Midbrain (tissue), 1 donor: ENCODE results near the gene CD300LD.

Experiments used
- DNase-seq: peaks from one replicate; lab custom pipeline; 2025; lab: John Stamatoyannopoulos, UW

The CD300LD gene

DNA sequence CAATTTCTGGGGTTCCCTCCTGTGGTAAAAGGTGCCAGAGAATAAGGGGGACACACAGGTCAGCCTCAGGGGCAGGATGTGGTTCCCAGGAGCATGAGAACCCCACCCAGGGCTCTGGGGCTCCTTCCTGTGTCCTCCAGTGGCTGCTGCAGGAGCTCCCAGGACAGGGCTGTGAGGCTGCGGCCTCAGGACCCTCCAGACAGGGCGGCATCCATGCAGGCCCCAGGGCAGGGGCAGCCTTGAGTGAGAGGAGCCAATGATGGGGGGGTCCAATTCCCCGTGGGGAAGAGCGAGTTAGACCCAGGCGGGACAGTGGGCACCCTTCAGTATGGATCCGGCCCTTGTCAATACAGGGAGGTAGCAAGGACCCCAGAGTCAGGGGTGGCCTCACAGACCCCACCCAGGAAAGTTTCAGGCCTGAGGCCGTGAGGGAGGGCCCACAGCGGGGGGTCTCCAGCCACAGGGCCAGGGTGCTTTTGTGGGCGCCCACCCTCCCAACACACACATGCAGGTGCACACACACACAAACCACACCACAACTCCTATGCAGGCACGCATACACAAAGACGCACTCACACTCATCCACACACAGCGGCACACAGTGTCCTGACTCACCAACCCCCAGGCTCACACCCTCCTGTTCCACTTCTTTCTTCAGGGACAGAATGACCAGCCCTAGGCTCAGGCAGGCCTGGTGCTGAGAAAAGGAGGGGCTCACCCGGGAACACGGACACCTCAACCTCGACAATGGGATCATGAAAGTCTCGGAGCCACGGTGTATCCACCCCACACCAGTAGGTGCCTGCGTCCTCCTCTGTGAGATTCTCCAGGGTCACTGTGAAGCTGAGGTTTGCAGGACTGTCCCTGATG lies 48.0 kb downstream of the CD300LD start:
- DNase-seq = no peak

DNA sequence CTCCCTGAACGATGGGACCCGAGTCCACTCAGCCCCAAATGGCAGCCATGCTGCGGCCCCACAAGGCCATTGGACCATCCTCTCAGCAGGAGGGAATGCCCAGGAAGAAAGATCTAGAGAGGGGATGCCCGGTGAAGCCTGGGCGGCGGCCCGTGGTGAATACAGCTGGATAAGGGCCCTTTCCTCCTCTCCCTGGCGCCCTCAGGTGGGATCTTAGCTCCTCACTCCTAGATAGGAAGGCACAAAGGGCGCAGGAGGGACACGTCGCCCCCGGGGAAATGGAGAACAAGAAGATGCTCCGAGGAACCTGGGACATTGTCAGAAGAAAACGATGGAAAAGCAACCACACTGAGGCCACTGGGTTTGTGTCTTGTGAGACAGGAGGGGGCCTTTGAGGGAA lies 48.7 kb downstream of the CD300LD start:
- DNase-seq = no peak

DNA sequence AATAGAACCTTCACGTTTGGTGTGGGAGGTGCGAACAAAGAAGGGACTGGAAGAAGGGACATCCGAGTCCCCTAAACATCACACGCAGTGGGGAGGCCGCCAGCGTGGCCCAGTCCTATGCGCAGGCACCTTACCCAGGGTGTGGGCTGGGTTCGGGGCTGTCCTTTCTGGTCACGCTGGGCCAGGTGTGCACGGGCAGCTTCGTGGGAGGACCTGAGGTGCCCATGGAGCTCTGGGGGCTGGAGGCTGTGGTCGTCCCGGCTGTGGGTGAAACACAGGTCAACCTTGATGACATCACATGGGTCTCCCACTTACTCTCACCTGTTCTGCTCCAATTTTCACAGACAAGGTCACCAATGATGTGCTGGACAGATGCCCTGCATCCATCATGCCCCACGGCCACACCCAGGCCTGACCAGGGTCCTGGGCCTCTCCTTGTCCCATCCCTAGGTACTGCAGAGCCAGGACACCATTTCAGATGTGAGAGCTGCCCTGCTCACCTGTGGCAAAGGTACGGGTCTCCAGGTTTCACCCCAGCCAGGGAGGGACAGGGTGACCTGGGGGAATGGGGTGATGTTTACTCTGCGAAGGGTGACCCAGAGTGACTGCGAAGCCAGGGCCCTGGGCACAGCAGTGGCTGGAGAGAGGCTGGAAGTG lies 49.2 kb downstream of the CD300LD start:
- DNase-seq = no peak

DNA sequence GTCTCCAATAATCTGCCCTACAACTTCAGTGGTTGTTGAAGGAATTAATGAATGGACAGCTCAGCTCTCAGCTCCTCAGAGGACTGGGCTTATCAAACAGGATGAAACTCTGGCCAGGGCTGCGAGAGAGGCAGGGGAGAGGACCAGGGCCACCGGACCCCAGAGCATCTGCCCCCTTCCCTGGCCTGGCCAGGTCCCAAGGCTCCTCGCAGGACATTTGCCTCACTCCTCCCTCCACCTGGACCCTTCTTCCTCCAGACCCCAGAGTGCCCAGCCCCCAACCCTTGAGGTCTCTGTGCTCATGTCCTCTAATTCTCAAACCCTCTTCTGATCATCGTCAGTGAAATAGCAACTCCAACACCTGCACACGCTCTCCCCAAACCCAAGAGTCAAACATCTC lies 49.9 kb downstream of the CD300LD start:
- DNase-seq = no peak

DNA sequence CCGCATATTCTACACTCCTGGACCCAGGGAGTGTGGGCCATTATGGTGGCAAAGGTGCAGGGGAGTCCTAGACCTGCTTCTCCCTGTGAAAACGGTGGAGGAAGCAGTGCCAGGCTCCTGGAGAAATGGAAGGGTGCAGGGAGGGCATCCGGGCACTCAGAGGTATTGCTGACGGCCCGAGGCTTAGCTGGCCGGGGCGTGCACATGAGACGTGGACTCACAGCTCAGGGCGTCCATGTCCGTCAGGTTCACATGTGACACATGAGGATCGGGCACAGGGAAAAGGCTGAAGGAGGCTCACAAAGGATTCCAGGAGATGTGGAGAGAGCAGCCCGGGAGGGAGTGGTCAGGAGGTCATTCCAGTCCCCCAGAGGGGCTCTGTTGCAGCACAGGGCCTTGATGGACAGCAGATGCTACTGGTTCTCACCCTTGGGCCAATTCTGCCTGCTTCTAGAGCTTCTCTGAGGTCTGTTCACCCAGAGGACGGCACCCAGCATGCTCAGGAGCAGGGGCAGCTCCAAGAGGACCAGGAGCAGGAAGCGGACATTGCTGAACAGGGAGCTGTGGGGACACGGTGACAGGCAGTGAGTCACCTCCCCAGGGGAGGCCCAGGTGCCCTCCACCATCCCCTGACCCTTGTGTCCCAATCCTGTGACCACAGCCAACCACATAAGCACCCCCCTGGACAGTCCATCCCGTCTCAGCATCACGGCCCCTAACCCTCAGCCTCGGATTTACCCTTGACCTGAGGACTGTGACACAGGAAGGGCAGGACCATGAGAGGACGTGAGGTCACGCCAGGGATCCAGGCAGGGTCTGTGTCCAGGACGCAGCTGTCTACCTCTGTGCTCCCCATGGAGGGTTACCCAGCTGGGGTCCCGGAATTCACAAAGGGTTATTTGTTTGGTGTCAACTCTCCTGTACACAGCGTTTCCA lies 50.6 kb downstream of the CD300LD start:
- DNase-seq = no peak

- no peak for DNase-seq
Measured at GRCh38 chr17:74539281-74539820, 52.7 kb downstream of the CD300LD start.

GRCh38 chr17:74536890-74537289 lies 55.2 kb downstream of the CD300LD start:
- no peak for DNase-seq

DNA sequence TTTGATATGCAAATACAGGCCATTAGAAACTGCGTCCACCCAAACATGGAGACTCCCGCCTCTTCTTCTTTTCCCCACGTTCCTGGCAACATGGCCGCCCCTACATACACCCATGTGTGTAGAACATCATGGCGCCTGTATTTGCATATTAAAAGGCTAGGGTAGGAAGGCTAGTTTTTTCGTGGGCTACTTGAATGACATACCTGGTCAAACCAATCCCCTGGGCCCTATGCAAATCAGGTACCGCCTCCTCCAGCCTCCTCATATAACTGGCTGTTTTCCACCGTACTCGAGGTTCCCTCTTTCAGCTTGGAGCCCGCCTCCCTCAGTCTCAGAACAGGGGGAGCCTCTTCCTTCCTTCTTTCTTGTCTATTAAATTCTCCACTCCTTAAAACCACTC lies 60.0 kb downstream of the CD300LD start:
- peak; percentile 47 for DNase-seq

- DNase-seq = no peak
Measured at GRCh38 chr17:74531231-74531761, 60.8 kb downstream of the CD300LD start, which contains the start of gene CD300LB. Gene CD300LB, minus strand, starts transcription at chr17:74531475. Its CDS starts 125 bp downstream, at chr17:74531350.

- DNase-seq = no peak
Measured at GRCh38 chr17:74530831-74531150, 61.3 kb downstream of the CD300LD start.
